Measurements from ENCODE around the gene PCSK6. TPM values are rescaled to one million over a fixed set of nuclear protein-coding genes. Genes with fewer than 3 reads are reported as not detected.
A peak's percentile ranks its signal among the peaks of the same experiment; 100 is the strongest.

PCSK6 gene
- total RNA-seq, 4 donors from 2014 or later = 1.4 to 12.8 (median 6.9) TPM

GRCh38 chr15:101309436-101310160 is 179.9 kb downstream of the PCSK6 start:
- intact Hi-C loops (cut with DNase I; ENCODE audit: low total_unique reads) = no loop called here

GRCh38 chr15:101308604-101309435 is 180.7 kb downstream of the PCSK6 start:
- peak in 1 of 2 donors; percentile 7 for DNase-seq
- TF ChIP-seq POLR2A (IDR thresholded peaks at IDR 0.05) (no peak), CTCF (IDR thresholded peaks at IDR 0.05) (no peak)
- H3K27me3 ChIP-seq = no peaks in the 10 kb centered on the region
- intact Hi-C loops (cut with DNase I; ENCODE audit: low total_unique reads) = no loop called here
- no peak overlapping the region for H3K4me3 ChIP-seq
- no peaks in the 10 kb centered on the region for H3K9me3 ChIP-seq
- H3K27ac ChIP-seq = no peak overlapping the region
- no peaks in the 10 kb centered on the region for H3K4me1 ChIP-seq
- H3K36me3 ChIP-seq = no peaks in the 10 kb centered on the region

More at GRCh38 chr15:101309436-101310160, 179.9 kb downstream of the PCSK6 start:
- Histone ChIP-seq H3K9me3 (no peaks in the 10 kb centered on the region), H3K27ac (no peak overlapping the region), H3K27me3 (no peaks in the 10 kb centered on the region), H3K36me3 (no peaks in the 10 kb centered on the region), H3K4me3 (no peak overlapping the region), H3K4me1 (no peaks in the 10 kb centered on the region)
- DNase-seq = peak; percentile 9
- TF ChIP-seq POLR2A (IDR thresholded peaks at IDR 0.05) (no peak), CTCF (IDR thresholded peaks at IDR 0.05) (no peak)

- intact Hi-C loops (cut with DNase I; ENCODE audit: low total_unique reads) = no loop called here
- Histone ChIP-seq H3K27ac (no peak overlapping the region), H3K4me1 (no peaks in the 10 kb centered on the region), H3K27me3 (no peaks in the 10 kb centered on the region), H3K36me3 (no peaks in the 10 kb centered on the region), H3K9me3 (no peaks in the 10 kb centered on the region), H3K4me3 (no peak overlapping the region)
- no peak for TF ChIP-seq CTCF (IDR thresholded peaks at IDR 0.05)
- no peak for TF ChIP-seq POLR2A (IDR thresholded peaks at IDR 0.05)
- peak in 1 of 2 donors; percentile 11 for DNase-seq
Observed at GRCh38 chr15:101307897-101308603, 181.5 kb downstream of the PCSK6 start.

GRCh38 chr15:101307048-101307896 is 182.2 kb downstream of the PCSK6 start:
- TF ChIP-seq CTCF (IDR thresholded peaks at IDR 0.05) (no peak), POLR2A (IDR thresholded peaks at IDR 0.05) (no peak)
- peak in 1 of 2 donors; percentile 11 for DNase-seq
- no peaks in the 10 kb centered on the region for H3K9me3 ChIP-seq
- no peak overlapping the region for H3K27ac ChIP-seq
- no peak overlapping the region for H3K4me3 ChIP-seq
- H3K27me3 ChIP-seq = no peaks in the 10 kb centered on the region
- no peaks in the 10 kb centered on the region for H3K36me3 ChIP-seq
- intact Hi-C loops (cut with DNase I; ENCODE audit: low total_unique reads) = no loop called here
- H3K4me1 ChIP-seq = no peaks in the 10 kb centered on the region

All from uterus (tissue), 4 donors.